22Rv1 (cell line): ENCODE measurements around the gene ARID1B.

Experiments
- ZFX ChIP-seq: fragments of 450-650 bp; IDR thresholded peaks from 2 replicates; pipeline ENCODE4 v1.6.1; 2017; ENCODE audit warnings: antibody characterized with exemption, borderline replicate concordance
- TF ChIP-seq, protein P1 (sequence below): fragments of 450-650 bp; IDR thresholded peaks from 2 replicates; pipeline ENCODE4 v1.5.1; 2017; ENCODE audit warnings: mild to moderate bottlenecking

DNA sequence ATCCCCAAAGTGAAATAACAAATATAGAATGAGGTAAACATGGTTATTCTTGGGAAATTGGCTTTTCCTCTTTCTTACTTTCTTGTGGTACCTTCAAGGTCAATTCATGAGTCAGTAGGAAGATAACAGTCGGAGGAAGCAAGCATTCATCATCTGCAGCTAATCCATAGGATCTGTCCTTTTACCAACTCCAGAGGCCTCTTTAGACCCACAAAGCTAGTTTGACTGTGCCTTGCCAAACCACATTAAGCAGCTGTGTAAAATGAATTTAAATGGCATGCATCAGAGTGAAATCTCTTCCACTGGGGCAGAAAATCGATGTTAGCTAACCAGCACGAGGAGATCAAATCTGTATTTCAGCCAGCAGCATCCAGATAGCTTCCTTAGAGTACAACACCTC lies 374.8 kb downstream of the ARID1B start:
- TF ChIP-seq, protein P1, sequence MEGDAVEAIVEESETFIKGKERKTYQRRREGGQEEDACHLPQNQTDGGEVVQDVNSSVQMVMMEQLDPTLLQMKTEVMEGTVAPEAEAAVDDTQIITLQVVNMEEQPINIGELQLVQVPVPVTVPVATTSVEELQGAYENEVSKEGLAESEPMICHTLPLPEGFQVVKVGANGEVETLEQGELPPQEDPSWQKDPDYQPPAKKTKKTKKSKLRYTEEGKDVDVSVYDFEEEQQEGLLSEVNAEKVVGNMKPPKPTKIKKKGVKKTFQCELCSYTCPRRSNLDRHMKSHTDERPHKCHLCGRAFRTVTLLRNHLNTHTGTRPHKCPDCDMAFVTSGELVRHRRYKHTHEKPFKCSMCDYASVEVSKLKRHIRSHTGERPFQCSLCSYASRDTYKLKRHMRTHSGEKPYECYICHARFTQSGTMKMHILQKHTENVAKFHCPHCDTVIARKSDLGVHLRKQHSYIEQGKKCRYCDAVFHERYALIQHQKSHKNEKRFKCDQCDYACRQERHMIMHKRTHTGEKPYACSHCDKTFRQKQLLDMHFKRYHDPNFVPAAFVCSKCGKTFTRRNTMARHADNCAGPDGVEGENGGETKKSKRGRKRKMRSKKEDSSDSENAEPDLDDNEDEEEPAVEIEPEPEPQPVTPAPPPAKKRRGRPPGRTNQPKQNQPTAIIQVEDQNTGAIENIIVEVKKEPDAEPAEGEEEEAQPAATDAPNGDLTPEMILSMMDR, result no peak
- no peak for TF ChIP-seq ZFX
